ENCODE measurements around the gene ZNF746.

- no peak for TF ChIP-seq CTCF (IDR thresholded peaks at IDR 0.05; ENCODE audit: extremely low read depth in 1 of 2, insufficient read depth in 1 of 2, low read depth in 1 of 2, low read length in 2 of 2)
- no peak for TF ChIP-seq EZH2 (IDR thresholded peaks at IDR 0.05; ENCODE audit: borderline replicate concordance, low read depth, low read length, severe bottlenecking)
- TF ChIP-seq MYC (IDR thresholded peaks at IDR 0.05; ENCODE audit: low read depth, low read length), result no peak
- no peak for TF ChIP-seq POLR2AphosphoS5 (IDR thresholded peaks at IDR 0.05; ENCODE audit: insufficient read depth, low read depth, low read length)
- TF ChIP-seq POLR2A (IDR thresholded peaks at IDR 0.05; ENCODE audit: low read depth, low read length), result no peak
- TF ChIP-seq GATA2 (IDR thresholded peaks at IDR 0.05; ENCODE audit: insufficient read depth, insufficient read length, low read depth, low read length), result no peak
- no peak for TF ChIP-seq MAX (IDR thresholded peaks at IDR 0.05; ENCODE audit: insufficient read depth, insufficient read length)
- TF ChIP-seq JUN (IDR thresholded peaks at IDR 0.05; ENCODE audit: borderline replicate concordance, insufficient read depth, insufficient read length, low read depth), result no peak
These were observed 35.5 kb downstream of the ZNF746 start for GRCh38 chr7:149462101-149462520.
